K562 (cell line): ENCODE data around the gene KDM5A. TPM values are rescaled to one million over a fixed set of nuclear protein-coding genes. Genes with fewer than 3 reads are reported as not detected.
A peak's percentile ranks its signal among the peaks of the same experiment; 100 is the strongest.
"Not testable (repeated sequence)": the region's sequence is repeated elsewhere in the genome, so short reads cannot be mapped to it uniquely, and the experiment has no call there.

Experiments used
- ATAC-seq: fragments of 200-7000 bp; cut with Tn5 transposase; 3 replicates; pipeline ENCODE4 v1.9.1; 2020; ENCODE audit warnings: moderate library complexity
- BruUV-seq: library from RNA; stranded (reverse); fragments of 400-500 nt; replicated peaks from 2 replicates; lab custom pipeline; 2021; lab: Mats Ljungman, UMichigan
- CTCF ChIA-PET: fragments of 300-600 bp; formaldehyde crosslinking; extraction: SDS; loops from one replicate; lab custom pipeline; 2021; ENCODE audit warnings: low intra/inter-chr PET ratio; lab: Yijun Ruan, JAX
- POLR2A ChIA-PET: fragments of 300-600, 350-650 bp; sonication (Branson Sonifier 250); formaldehyde crosslinking; extraction: SDS; loops from one replicate; lab custom pipeline; 2021; ENCODE audit warnings: antibody characterized with exemption, inconsistent platforms; lab: Yijun Ruan, JAX
- DNase-seq, 4 experiments: peaks; one replicate each; pipeline versions ENCODE4 v3.0.0 to v3.0.0-alpha.2; 2011 to 2018; ENCODE audit warnings: low spot score in 3 of 4, mixed read lengths in 3 of 4; ENCODE audit errors: extremely low read depth in 1 of 4
- FAIRE-seq: peaks from 2 replicates; lab custom pipeline; 2011; peaks lifted over from hg19 to GRCh38; lab: Jason Lieb, UNC
- H2AFZ ChIP-seq: 2 replicates; pipeline ENCODE4 v1.6.0; 2011; ENCODE audit warnings: low read depth, low read length, control low read depth, inconsistent platforms
- H3K27ac ChIP-seq: fragments of 200-600 bp; 3 replicates; pipeline ENCODE4 v1.8.0; 2011; ENCODE audit warnings: low read depth, mild to moderate bottlenecking, control low read depth, inconsistent platforms, low read length, moderate library complexity, mixed read lengths; ENCODE audit errors: extremely low read depth
- H3K27me3 ChIP-seq, 2 experiments: fragments of 300-600 bp in 1 of 2; 2 replicates in 1 of 2; 3 replicates in 1 of 2; pipeline versions ENCODE4 v1.6.0 to v1.8.0; 2011; ENCODE audit warnings: inconsistent platforms in 2 of 2, low read length in 2 of 2, mild to moderate bottlenecking in 1 of 2, mixed read lengths in 1 of 2, moderate library complexity in 1 of 2; ENCODE audit not compliant: control insufficient read depth in 2 of 2, insufficient read depth in 2 of 2
- H3K36me3 ChIP-seq: fragments of 300-600 bp; 3 replicates; pipeline ENCODE4 v1.8.0; 2011; ENCODE audit warnings: mild to moderate bottlenecking, low read length, inconsistent platforms; ENCODE audit not compliant: control insufficient read depth, insufficient read depth
- H3K4me1 ChIP-seq, 2 experiments: fragments of 200-600 bp in 1 of 2; replicated peaks in 1 of 2; 2 replicates in 1 of 2; 3 replicates in 1 of 2; pipeline versions ENCODE4 v1.5.1 to v1.8.0; 2011; ENCODE audit warnings: inconsistent platforms in 2 of 2, low read length in 2 of 2, mild to moderate bottlenecking in 1 of 2, mixed read lengths in 1 of 2, moderate library complexity in 1 of 2; ENCODE audit not compliant: control insufficient read depth in 2 of 2, insufficient read depth in 2 of 2
- H3K4me2 ChIP-seq: 2 replicates; pipeline ENCODE4 v1.6.1; 2011; ENCODE audit warnings: low read length, control low read depth, inconsistent platforms, mixed read lengths; ENCODE audit not compliant: insufficient read depth
- H3K4me3 ChIP-seq: fragments of 200-600 bp; sonication (generic), shearing (Covaris generic); 2 replicates; pipeline ENCODE4 v1.5.1; 2016; ENCODE audit warnings: control low read depth, inconsistent platforms
- H3K79me2 ChIP-seq: fragments of 200-600 bp; 3 replicates; pipeline ENCODE4 v1.8.0; 2011; ENCODE audit warnings: low read length, inconsistent platforms; ENCODE audit not compliant: control insufficient read depth, insufficient read depth
- H3K9ac ChIP-seq, 2 experiments: 2 replicates each; pipeline versions ENCODE4 v1.6.0 to v1.6.1; 2011; ENCODE audit warnings: low read depth in 2 of 2, low read length in 2 of 2, control low read depth in 1 of 2, inconsistent platforms in 1 of 2, mild to moderate bottlenecking in 1 of 2, mixed read lengths in 1 of 2; ENCODE audit not compliant: insufficient read depth in 1 of 2
- H3K9me1 ChIP-seq: one replicate; pipeline ENCODE4 v1.6.0; 2011; ENCODE audit warnings: inconsistent platforms, mild to moderate bottlenecking, low read length, moderate library complexity; ENCODE audit not compliant: control insufficient read depth, insufficient read depth
- H3K9me3 ChIP-seq: replicated peaks from 2 replicates; pipeline ENCODE4 v1.5.1; 2011; ENCODE audit warnings: low read depth, low read length, inconsistent platforms; ENCODE audit not compliant: control insufficient read depth, insufficient read depth
- H4K20me1 ChIP-seq: replicated peaks from 2 replicates; pipeline ENCODE4 v1.6.1; 2011; ENCODE audit warnings: low read length, inconsistent platforms, mixed read lengths; ENCODE audit not compliant: control insufficient read depth, insufficient read depth
- C11orf30 ChIP-seq: fragments of 450-650 bp; IDR thresholded peaks from 2 replicates; pipeline ENCODE4 v1.6.1; 2016; ENCODE audit warnings: low read depth, mild to moderate bottlenecking
- FOXA3 ChIP-seq, 2 experiments: fragments of 450-650 bp in 1 of 2; sonication (generic) in 1 of 2; formaldehyde crosslinking; IDR thresholded peaks in 1 of 2; conservative IDR thresholded peaks in 1 of 2; 2 replicates each; pipeline versions ENCODE4 v1.4.0 to v1.8.0; 2020 to 2022; ENCODE audit warnings: mild to moderate bottlenecking in 2 of 2, missing genetic modification reagents in 1 of 2
- LARP7 ChIP-seq: fragments of 450-650 bp; IDR thresholded peaks from 2 replicates; pipeline ENCODE4 v1.6.1; 2016
- MAFG ChIP-seq: fragments of 450-650 bp; conservative IDR thresholded peaks from 2 replicates; pipeline ENCODE4 v1.6.1; 2016; ENCODE audit warnings: missing genetic modification characterization, missing compliant biosample characterization
- MED1 ChIP-seq: sonication (generic); formaldehyde crosslinking; IDR thresholded peaks from 2 replicates; pipeline ENCODE4 v1.8.1; 2023; ENCODE audit warnings: missing genetic modification reagents, borderline replicate concordance
- NELFE ChIP-seq: IDR thresholded peaks from 2 replicates; pipeline ENCODE4 v1.6.1; 2011; ENCODE audit warnings: mild to moderate bottlenecking; ENCODE audit not compliant: insufficient read depth, insufficient read length
- NONO ChIP-seq, 2 experiments: fragments of 200-400 bp in 1 of 2; fragments of 450-650 bp in 1 of 2; formaldehyde crosslinking in 1 of 2; IDR thresholded peaks; 2 replicates each; pipeline ENCODE4 v1.6.1; 2017; ENCODE audit warnings: low read depth in 2 of 2, mild to moderate bottlenecking in 2 of 2, moderate library complexity in 2 of 2, low read length in 1 of 2
- PHB2 ChIP-seq: fragments of 450-650 bp; IDR thresholded peaks from 2 replicates; pipeline ENCODE4 v1.6.1; 2017; ENCODE audit warnings: low read depth
- PRMT5 ChIP-seq: sonication (generic); formaldehyde crosslinking; IDR thresholded peaks from 2 replicates; pipeline ENCODE4 v1.5.0; 2020; ENCODE audit warnings: missing genetic modification reagents
- ZBED1 ChIP-seq: IDR thresholded peaks from 2 replicates; pipeline ENCODE4 v1.6.1; 2014
- ZNF316 ChIP-seq: fragments of 450-650 bp; IDR thresholded peaks from 2 replicates; pipeline ENCODE4 v1.6.1; 2016
- WGBS: fragments of 100-300 bp; shearing (Covaris generic); methylation state at CpG from one replicate; pipeline ENCODE4 v1.1.6; 2016; ENCODE audit warnings: low coverage, mixed read lengths; ENCODE audit not compliant: insufficient coverage; ENCODE audit errors: missing lambda C conversion rate; 5-methylcytosine and 5-hydroxymethylcytosine counted together
- in situ Hi-C: fragments of 300-500 bp; cut with MboI; formaldehyde crosslinking; loops from 4 replicates; pipeline ENCODE4 v1.15.0; 2018; ENCODE audit warnings: inconsistent platforms, mixed read lengths
- intact Hi-C: fragments of 100-400 bp; cut with micrococcal nuclease; formaldehyde crosslinking; loops from 2 replicates; pipeline ENCODE4 v1.14.2; 2022
- polyA plus RNA-seq, 8 experiments: library from polyadenylated mRNA; depleted of rRNA in 4 of 8; stranded (reverse) in 5 of 8; unstranded in 3 of 8; fragments of >200 nt; fragmentation: Nextera tagmentation in 2 of 8; fragmentation: Illumina TruSeq in 1 of 8; extraction: Ambion mirVana in 2 of 8; extraction: Trizol in 1 of 8; gene quantifications; 2 replicates each; pipeline versions ENCODE4 v1.2.1 to v1.2.3, GENCODE V29; 2011 to 2014; ENCODE audit warnings: inconsistent platforms in 1 of 8, missing spikeins in 1 of 8
- total RNA-seq, 7 experiments: library from RNA; depleted of rRNA in 6 of 7; stranded (reverse); fragments of >200 nt in 6 of 7; fragmentation: Illumina TruSeq in 2 of 7; extraction: Trizol in 2 of 7; gene quantifications; 2 replicates each; pipeline versions ENCODE4 v1.2.1 to v1.2.3, GENCODE V29; 2011 to 2021; ENCODE audit warnings: low replicate concordance in 1 of 7

Gene KDM5A
- total and polyA plus RNA-seq, 9 of the 15 experiments (the other 6 are each of a cell fraction or from before 2014, with no cell fraction given) = 5.5 to 35.1 (median 13.1) TPM

GRCh38 chr12:343036-343435 is 46.1 kb downstream of the KDM5A start:
- peaks cover 14% of the 10 kb centered on the region; the same call in 2 of the 3 replicates for H3K36me3 ChIP-seq
- in situ Hi-C loops, H3K27me3 ChIP-seq, H3K9me1 ChIP-seq, H3K27ac ChIP-seq, H3K79me2 ChIP-seq, H3K9ac ChIP-seq, FAIRE-seq, H2AFZ ChIP-seq, BruUV-seq, H3K9me3 ChIP-seq, H3K4me2 ChIP-seq, H4K20me1 ChIP-seq, ATAC-seq, H3K4me1 ChIP-seq, intact Hi-C loops, H3K4me3 ChIP-seq, POLR2A ChIA-PET: not testable (repeated sequence)
- TF ChIP-seq ZNF316 = peak; percentile 39; the same call in 1 of the 2 replicates
- TF ChIP-seq C11orf30 = peak; percentile 35; the same call in 1 of the 2 replicates
- 0 out of 2 replicates have a peak, but pooled peaks have one; percentile 24 for TF ChIP-seq MAFG (tag)
- CTCF ChIA-PET = interaction anchor here (0.6 kb wide), 1 partner anchor 66 kb away, joined by 4 read pairs; no protein-coding TSS in a partner anchor
- DNase-seq = peak in 1 of 4 experiments; percentile 22
- 82% methylated on average over 5 of the region's 7 CpGs for WGBS

- ATAC-seq = no peak
Measured at GRCh38 chr12:337039-337438, 52.1 kb downstream of the KDM5A start.

More at GRCh38 chr12:337039-337438, 52.1 kb downstream of the KDM5A start:
- H3K36me3 ChIP-seq = peaks cover 36% of the 10 kb centered on the region
- H3K9ac ChIP-seq = no peak overlapping the region
- H2AFZ ChIP-seq = no peak overlapping the region
- BruUV-seq = no TSS peak
- 89% methylated on average over 5 of the region's 6 CpGs for WGBS
- H4K20me1 ChIP-seq = no peaks in the 10 kb centered on the region
- no peak for DNase-seq
- ChIA-PET CTCF (no interaction called here), POLR2A (no interaction called here)
- H3K4me3 ChIP-seq = no peak overlapping the region
- H3K27me3 ChIP-seq = no peaks in the 10 kb centered on the region
- intact Hi-C loops (no loop called here), in situ Hi-C loops (no loop called here)
- no peaks in the 10 kb centered on the region for H3K79me2 ChIP-seq
- no peaks in the 10 kb centered on the region for H3K9me1 ChIP-seq
- no peak for TF ChIP-seq LARP7
- TF ChIP-seq NELFE = no peak
- TF ChIP-seq ZBED1 = no peak
- TF ChIP-seq FOXA3 (CRISPR knock-in tag; conservative IDR thresholded peaks at IDR 0.05 in 1 of 2, IDR thresholded peaks at IDR 0.05 in 1 of 2) = no peak
- TF ChIP-seq PRMT5 = no peak
- TF ChIP-seq MED1 = no peak
- TF ChIP-seq NONO (IDR thresholded peaks at IDR 0.05; ENCODE audit: low read depth in 2 of 2, low read length in 1 of 2) = no peak
- no peak for TF ChIP-seq PHB2
- no peaks in the 10 kb centered on the region for H3K4me1 ChIP-seq
- H3K27ac ChIP-seq = no peak overlapping the region
- H3K9me3 ChIP-seq = no peaks in the 10 kb centered on the region
- no peak overlapping the region for H3K4me2 ChIP-seq
- no peak for FAIRE-seq
